GM23248 (cell line): Measurements from ENCODE around the gene FPGS. TPM values are rescaled to one million over a fixed set of nuclear protein-coding genes. Genes with fewer than 3 reads are reported as not detected.

Experiments used
- DNase-seq: peaks from one replicate; pipeline ENCODE4 v3.0.0-alpha.2; 2015
- H2AFZ ChIP-seq: fragments of 200-600 bp; sonication (generic); 2 replicates; pipeline ENCODE4 v1.6.1; 2016; ENCODE audit warnings: antibody characterized with exemption
- H3F3A ChIP-seq: fragments of 200-600 bp; sonication (generic); 2 replicates; pipeline ENCODE4 v1.6.1; 2016; ENCODE audit warnings: mild to moderate bottlenecking, antibody characterized with exemption, mixed run types; ENCODE audit not compliant: insufficient read depth
- H3K27ac ChIP-seq: fragments of 200-600 bp; sonication (generic); 2 replicates; pipeline ENCODE4 v1.5.1; 2016; ENCODE audit warnings: mild to moderate bottlenecking
- H3K27me3 ChIP-seq: fragments of 200-600 bp; sonication (generic); replicated peaks from 2 replicates; pipeline ENCODE4 v1.6.1; 2016; ENCODE audit warnings: mild to moderate bottlenecking; ENCODE audit not compliant: insufficient read depth
- H3K36me3 ChIP-seq: fragments of 200-600 bp; sonication (generic); 2 replicates; pipeline ENCODE4 v1.6.1; 2016; ENCODE audit warnings: low read depth, mild to moderate bottlenecking
- H3K4me1 ChIP-seq: fragments of 200-600 bp; sonication (generic); 2 replicates; pipeline ENCODE4 v1.6.1; 2016; ENCODE audit warnings: mild to moderate bottlenecking; ENCODE audit not compliant: insufficient read depth
- H3K4me2 ChIP-seq: fragments of 200-600 bp; sonication (generic); one replicate; pipeline ENCODE4 v1.6.1; 2016; ENCODE audit warnings: mild to moderate bottlenecking; ENCODE audit not compliant: unreplicated experiment
- H3K4me3 ChIP-seq: fragments of 200-600 bp; sonication (generic); 2 replicates; pipeline ENCODE4 v1.5.1; 2016; ENCODE audit warnings: mild to moderate bottlenecking
- H3K79me2 ChIP-seq: fragments of 200-600 bp; sonication (generic); 2 replicates; pipeline ENCODE4 v1.6.1; 2016; ENCODE audit warnings: mild to moderate bottlenecking; ENCODE audit not compliant: insufficient read depth
- H3K9ac ChIP-seq: fragments of 200-600 bp; sonication (generic); 2 replicates; pipeline ENCODE4 v1.6.1; 2016; ENCODE audit warnings: mild to moderate bottlenecking
- H3K9me2 ChIP-seq: fragments of 200-600 bp; sonication (generic); 2 replicates; pipeline ENCODE4 v1.6.1; 2016; ENCODE audit warnings: mixed run types, mild to moderate bottlenecking, moderate library complexity; ENCODE audit not compliant: insufficient read depth
- H3K9me3 ChIP-seq: fragments of 200-600 bp; sonication (generic); one replicate; pipeline ENCODE4 v1.6.1; 2017; ENCODE audit warnings: low read depth
- H4K20me1 ChIP-seq: fragments of 200-600 bp; sonication (generic); 2 replicates; pipeline ENCODE4 v1.6.0; 2016; ENCODE audit not compliant: insufficient read depth
- EZH2 ChIP-seq: fragments of 200-600 bp; sonication (generic); IDR thresholded peaks from 2 replicates; pipeline ENCODE4 v1.6.1; 2018; ENCODE audit warnings: antibody characterized with exemption, mild to moderate bottlenecking; ENCODE audit not compliant: insufficient read depth, poor library complexity, severe bottlenecking
- EZH2phosphoT487 ChIP-seq: fragments of 200-600 bp; sonication (generic); IDR thresholded peaks from 2 replicates; pipeline ENCODE4 v1.6.1; 2018; ENCODE audit warnings: antibody characterized with exemption, moderate library complexity, mild to moderate bottlenecking, low read depth; ENCODE audit not compliant: insufficient read depth
- WGBS, 2 experiments: methylation state at CpG; one replicate each; pipeline ENCODE4 v1.1.6; 2015 to 2017; ENCODE audit warnings: low lambda C conversion rate in 2 of 2, low coverage in 1 of 2; ENCODE audit errors: missing lambda C conversion rate in 2 of 2; 5-methylcytosine and 5-hydroxymethylcytosine counted together
- in situ Hi-C: fragments of 300-500 bp; cut with MboI; formaldehyde crosslinking; loops from 2 replicates; pipeline ENCODE4 v1.15.0; 2020
- polyA plus RNA-seq: library from polyadenylated mRNA; unstranded; fragments of >200 nt; fragmentation: Nextera tagmentation; extraction: Ambion mirVana; gene quantifications from 2 replicates; pipeline ENCODE4 v1.2.1, GENCODE V29; 2016
- total RNA-seq: library from RNA; depleted of rRNA; stranded (reverse); fragments of >200 nt; shearing (Covaris generic); gene quantifications from 2 replicates; pipeline ENCODE4 v1.2.3, GENCODE V29; 2014

Gene FPGS
- total and polyA plus RNA-seq, 2 experiments from 2014 or later, result 60.2 to 80.4 TPM

DNA sequence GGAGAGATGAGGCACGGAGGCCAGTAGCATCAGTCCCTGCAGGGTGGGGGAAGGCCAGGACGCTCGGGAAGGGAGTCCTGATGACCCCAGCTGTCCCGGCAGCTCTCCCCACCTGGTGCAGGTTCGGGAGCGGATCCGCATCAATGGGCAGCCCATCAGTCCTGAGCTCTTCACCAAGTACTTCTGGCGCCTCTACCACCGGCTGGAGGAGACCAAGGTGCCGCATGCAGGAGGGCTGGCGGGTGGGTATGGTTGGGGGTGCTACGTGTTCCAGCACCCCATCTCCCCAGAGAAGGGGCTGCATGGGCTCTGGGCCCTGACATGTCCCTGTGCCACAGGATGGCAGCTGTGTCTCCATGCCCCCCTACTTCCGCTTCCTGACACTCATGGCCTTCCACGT, 4.2 kb downstream of the FPGS start:
- 93 to 95% methylated on average over 9 to 14 of the region's 14 CpGs for WGBS, 2 experiments
- Histone ChIP-seq H4K20me1 (no peaks in the 10 kb centered on the region), H3K4me1 (peaks cover 13% of the 10 kb centered on the region), H2AFZ (no peak overlapping the region), H3K27ac (no peak overlapping the region), H3K9me3 (no peaks in the 10 kb centered on the region), H3K36me3 (peaks cover 4% of the 10 kb centered on the region; the same call in 1 of the 2 replicates), H3K9me2 (no peaks in the 10 kb centered on the region), H3K79me2 (peaks cover 34% of the 10 kb centered on the region), H3K4me3 (no peak overlapping the region), H3K9ac (no peak overlapping the region), H3K27me3 (no peaks in the 10 kb centered on the region), H3K4me2 (no peak overlapping the region), H3F3A (peaks cover 10% of the 10 kb centered on the region)
- no peak for DNase-seq
- no peak for TF ChIP-seq EZH2phosphoT487
- TF ChIP-seq EZH2, result no peak
- in situ Hi-C loops, result no loop called here

- H3K27me3 ChIP-seq, result no peaks in the 10 kb centered on the region
- H3K36me3 ChIP-seq, result peaks cover 8% of the 10 kb centered on the region; the same call in 1 of the 2 replicates
- no peak overlapping the region for H2AFZ ChIP-seq
- no peaks in the 10 kb centered on the region for H3K9me2 ChIP-seq
- no peak overlapping the region for H3K4me2 ChIP-seq
- no peak overlapping the region for H3K27ac ChIP-seq
- no peak for TF ChIP-seq EZH2phosphoT487
- TF ChIP-seq EZH2, result no peak
- peaks cover 13% of the 10 kb centered on the region for H3K4me1 ChIP-seq
- DNase-seq, result no peak
- H3K9ac ChIP-seq, result no peak overlapping the region
- 94 to 96% methylated on average over 16 to 17 of the region's 17 CpGs for WGBS, 2 experiments
- H3F3A ChIP-seq, result peaks cover 9% of the 10 kb centered on the region
- H3K9me3 ChIP-seq, result no peaks in the 10 kb centered on the region
- in situ Hi-C loops, result no loop called here
- peaks cover 34% of the 10 kb centered on the region for H3K79me2 ChIP-seq
- H4K20me1 ChIP-seq, result no peaks in the 10 kb centered on the region
- H3K4me3 ChIP-seq, result no peak overlapping the region
Measured at GRCh38 chr9:127808347-127809001, 5.8 kb downstream of the FPGS start.

DNA sequence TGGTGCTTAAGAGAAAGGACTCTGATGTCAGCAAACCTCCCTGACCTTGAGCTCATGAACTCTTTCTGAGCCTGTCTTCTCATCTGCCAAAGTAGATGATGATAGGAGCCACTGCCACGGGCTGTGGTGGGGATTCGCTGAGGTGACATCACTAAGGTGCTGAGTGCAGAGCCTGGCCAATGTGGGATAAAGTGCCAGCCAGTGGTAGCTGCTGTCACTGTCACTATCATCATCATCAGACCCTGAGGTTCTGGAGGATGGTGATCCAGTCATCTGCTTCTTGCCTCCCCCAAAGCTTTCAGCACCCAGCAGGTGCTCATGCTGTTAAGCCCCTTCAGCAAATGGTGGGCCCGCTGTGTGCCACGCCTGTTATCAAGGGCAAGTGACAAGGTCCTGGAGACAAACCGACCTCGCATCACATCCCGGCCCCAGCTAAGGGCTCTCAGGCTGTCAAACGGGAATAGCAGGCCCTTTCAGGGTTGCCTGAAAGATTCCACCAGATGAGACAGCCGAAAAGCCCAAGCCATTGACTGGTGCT, 6.4 kb downstream of the FPGS start:
- Histone ChIP-seq H3K27ac (no peak overlapping the region), H3F3A (peaks cover 14% of the 10 kb centered on the region), H3K9ac (no peak overlapping the region), H3K4me1 (peaks cover 9% of the 10 kb centered on the region), H3K4me2 (no peak overlapping the region), H3K27me3 (no peaks in the 10 kb centered on the region), H3K4me3 (no peak overlapping the region), H3K79me2 (peaks cover 29% of the 10 kb centered on the region), H4K20me1 (no peaks in the 10 kb centered on the region), H2AFZ (no peak overlapping the region), H3K9me2 (no peaks in the 10 kb centered on the region), H3K9me3 (no peaks in the 10 kb centered on the region), H3K36me3 (peaks cover 13% of the 10 kb centered on the region; the same call in 1 of the 2 replicates)
- TF ChIP-seq EZH2 (no peak), EZH2phosphoT487 (no peak)
- no peak for DNase-seq
- in situ Hi-C loops, result no loop called here
- 74 to 76% methylated on average over 9 of the region's 9 CpGs for WGBS, 2 experiments

DNA sequence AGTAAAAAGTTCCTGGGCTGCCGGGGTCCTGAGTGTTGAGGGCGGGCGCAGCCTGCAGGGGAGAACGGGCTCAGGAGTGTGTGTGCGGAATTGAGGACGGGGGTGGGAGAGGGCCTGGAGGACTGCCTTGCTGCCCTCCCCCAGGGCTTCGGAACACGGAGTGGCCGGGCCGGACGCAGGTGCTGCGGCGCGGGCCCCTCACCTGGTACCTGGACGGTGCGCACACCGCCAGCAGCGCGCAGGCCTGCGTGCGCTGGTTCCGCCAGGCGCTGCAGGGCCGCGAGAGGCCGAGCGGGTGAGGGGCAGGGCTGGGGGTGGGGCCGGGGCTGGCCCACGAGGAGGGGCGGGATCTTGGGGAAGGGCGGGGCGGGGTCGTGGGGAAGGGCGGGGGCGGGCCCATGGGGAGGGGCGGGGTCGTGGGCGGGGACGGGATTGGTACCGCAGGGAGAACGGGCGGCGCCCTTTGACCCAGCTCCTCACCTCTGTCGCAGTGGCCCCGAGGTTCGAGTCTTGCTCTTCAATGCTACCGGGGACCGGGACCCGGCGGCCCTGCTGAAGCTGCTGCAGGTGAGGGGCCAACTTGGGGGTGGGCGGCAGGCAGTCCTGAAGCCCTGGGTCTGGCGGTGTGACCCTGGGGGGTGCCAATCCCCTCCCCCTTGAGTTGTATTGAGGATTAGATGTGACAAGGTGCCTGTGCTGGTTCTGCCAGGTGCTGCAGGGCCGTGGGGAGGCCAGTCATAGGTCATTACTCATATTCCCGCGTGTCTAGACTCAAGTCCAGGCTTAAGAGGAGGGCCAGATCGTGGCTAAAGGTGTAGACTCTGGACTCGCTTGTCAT, 7.1 kb downstream of the FPGS start:
- peaks cover 14% of the 10 kb centered on the region; the same call in 1 of the 2 replicates for H3K36me3 ChIP-seq

More for the DNA sequence above, 7.1 kb downstream of the FPGS start:
- TF ChIP-seq EZH2, result no peak
- no peak for TF ChIP-seq EZH2phosphoT487
- H3K4me2 ChIP-seq, result no peak overlapping the region
- H2AFZ ChIP-seq, result no peak overlapping the region
- 36 to 49% methylated on average over 31 to 43 of the region's 57 CpGs for WGBS, 2 experiments
- H3K79me2 ChIP-seq, result peaks cover 22% of the 10 kb centered on the region
- peak; percentile 56 for DNase-seq
- H3K4me3 ChIP-seq, result no peak overlapping the region
- no peaks in the 10 kb centered on the region for H3K9me2 ChIP-seq
- no peaks in the 10 kb centered on the region for H3K9me3 ChIP-seq
- no peaks in the 10 kb centered on the region for H4K20me1 ChIP-seq
- H3K27me3 ChIP-seq, result no peaks in the 10 kb centered on the region
- 0 out of 2 replicates have a peak, but pooled peaks cover 2% of the 10 kb centered on the region for H3K4me1 ChIP-seq
- peaks cover 16% of the 10 kb centered on the region for H3F3A ChIP-seq
- in situ Hi-C loops, result no loop called here
- no peak overlapping the region for H3K27ac ChIP-seq
- H3K9ac ChIP-seq, result no peak overlapping the region
